ENCODE results near the gene RALGAPA1. TPM values are rescaled to one million over a fixed set of nuclear protein-coding genes. Genes with fewer than 3 reads are reported as not detected.

RALGAPA1 gene
- total and polyA plus RNA-seq, 4 donors: 4.6 to 38.7 (median 13.4) TPM

DNA sequence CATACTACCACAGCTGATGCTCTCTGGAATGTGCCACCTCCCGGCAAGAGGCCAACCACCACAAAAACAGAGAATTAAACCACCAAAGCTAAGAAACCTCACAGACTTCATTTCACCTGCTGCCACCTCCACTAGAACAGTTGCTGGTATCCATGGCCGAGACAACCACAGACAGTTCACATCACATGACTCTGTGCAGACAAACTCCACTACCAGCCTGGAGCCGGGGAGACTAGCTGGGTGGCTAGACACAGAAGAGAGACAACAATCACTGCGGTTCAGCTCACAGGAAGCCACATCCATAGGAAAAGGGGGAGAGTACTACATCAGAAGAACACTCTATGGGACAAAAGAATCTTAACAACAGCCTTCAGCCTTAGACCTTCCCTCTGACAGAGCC is 78.2 kb downstream of the RALGAPA1 start:
- Histone ChIP-seq H3K36me3 (ENCODE audit: control insufficient read depth in 4 of 4, insufficient read depth in 3 of 4, low read depth in 1 of 4, low read length in 3 of 4) (peaks cover 1 to 6% (median 3%) of the 10 kb centered on the region in 4 donors), H3K9me3 (ENCODE audit: control insufficient read depth in 4 of 4, low read length in 3 of 4) (no peaks in the 10 kb centered on the region), H3K27ac (ENCODE audit: low read depth in 1 of 2, low read length in 2 of 2) (no peak overlapping the region), H3K4me1 (ENCODE audit: control insufficient read depth in 4 of 4, insufficient read depth in 4 of 4, low read length in 3 of 4) (no peaks in the 10 kb centered on the region), H3K27me3 (ENCODE audit: control insufficient read depth in 4 of 4, insufficient read depth in 4 of 4, low read length in 3 of 4) (no peaks in the 10 kb centered on the region), H3K9ac (ENCODE audit: low read depth in 1 of 2, low read length in 2 of 2) (no peak overlapping the region), H3K4me3 (ENCODE audit: low read depth in 1 of 3, low read length in 3 of 3) (no peak overlapping the region)
- DNase-seq (ENCODE audit: low spot score): no peak
- TF ChIP-seq GABPA (IDR thresholded peaks at IDR 0.05 in 1 of 2, conservative IDR thresholded peaks at IDR 0.05 in 1 of 2): no peak
- TF ChIP-seq, protein P1, sequence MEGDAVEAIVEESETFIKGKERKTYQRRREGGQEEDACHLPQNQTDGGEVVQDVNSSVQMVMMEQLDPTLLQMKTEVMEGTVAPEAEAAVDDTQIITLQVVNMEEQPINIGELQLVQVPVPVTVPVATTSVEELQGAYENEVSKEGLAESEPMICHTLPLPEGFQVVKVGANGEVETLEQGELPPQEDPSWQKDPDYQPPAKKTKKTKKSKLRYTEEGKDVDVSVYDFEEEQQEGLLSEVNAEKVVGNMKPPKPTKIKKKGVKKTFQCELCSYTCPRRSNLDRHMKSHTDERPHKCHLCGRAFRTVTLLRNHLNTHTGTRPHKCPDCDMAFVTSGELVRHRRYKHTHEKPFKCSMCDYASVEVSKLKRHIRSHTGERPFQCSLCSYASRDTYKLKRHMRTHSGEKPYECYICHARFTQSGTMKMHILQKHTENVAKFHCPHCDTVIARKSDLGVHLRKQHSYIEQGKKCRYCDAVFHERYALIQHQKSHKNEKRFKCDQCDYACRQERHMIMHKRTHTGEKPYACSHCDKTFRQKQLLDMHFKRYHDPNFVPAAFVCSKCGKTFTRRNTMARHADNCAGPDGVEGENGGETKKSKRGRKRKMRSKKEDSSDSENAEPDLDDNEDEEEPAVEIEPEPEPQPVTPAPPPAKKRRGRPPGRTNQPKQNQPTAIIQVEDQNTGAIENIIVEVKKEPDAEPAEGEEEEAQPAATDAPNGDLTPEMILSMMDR (IDR thresholded peaks at IDR 0.05; ENCODE audit: low read depth, low read length, missing input control): no peak
- TF ChIP-seq HNF4A (conservative IDR thresholded peaks at IDR 0.05): no peak
- no peak for TF ChIP-seq JUND (IDR thresholded peaks at IDR 0.05)
- TF ChIP-seq, protein P2, sequence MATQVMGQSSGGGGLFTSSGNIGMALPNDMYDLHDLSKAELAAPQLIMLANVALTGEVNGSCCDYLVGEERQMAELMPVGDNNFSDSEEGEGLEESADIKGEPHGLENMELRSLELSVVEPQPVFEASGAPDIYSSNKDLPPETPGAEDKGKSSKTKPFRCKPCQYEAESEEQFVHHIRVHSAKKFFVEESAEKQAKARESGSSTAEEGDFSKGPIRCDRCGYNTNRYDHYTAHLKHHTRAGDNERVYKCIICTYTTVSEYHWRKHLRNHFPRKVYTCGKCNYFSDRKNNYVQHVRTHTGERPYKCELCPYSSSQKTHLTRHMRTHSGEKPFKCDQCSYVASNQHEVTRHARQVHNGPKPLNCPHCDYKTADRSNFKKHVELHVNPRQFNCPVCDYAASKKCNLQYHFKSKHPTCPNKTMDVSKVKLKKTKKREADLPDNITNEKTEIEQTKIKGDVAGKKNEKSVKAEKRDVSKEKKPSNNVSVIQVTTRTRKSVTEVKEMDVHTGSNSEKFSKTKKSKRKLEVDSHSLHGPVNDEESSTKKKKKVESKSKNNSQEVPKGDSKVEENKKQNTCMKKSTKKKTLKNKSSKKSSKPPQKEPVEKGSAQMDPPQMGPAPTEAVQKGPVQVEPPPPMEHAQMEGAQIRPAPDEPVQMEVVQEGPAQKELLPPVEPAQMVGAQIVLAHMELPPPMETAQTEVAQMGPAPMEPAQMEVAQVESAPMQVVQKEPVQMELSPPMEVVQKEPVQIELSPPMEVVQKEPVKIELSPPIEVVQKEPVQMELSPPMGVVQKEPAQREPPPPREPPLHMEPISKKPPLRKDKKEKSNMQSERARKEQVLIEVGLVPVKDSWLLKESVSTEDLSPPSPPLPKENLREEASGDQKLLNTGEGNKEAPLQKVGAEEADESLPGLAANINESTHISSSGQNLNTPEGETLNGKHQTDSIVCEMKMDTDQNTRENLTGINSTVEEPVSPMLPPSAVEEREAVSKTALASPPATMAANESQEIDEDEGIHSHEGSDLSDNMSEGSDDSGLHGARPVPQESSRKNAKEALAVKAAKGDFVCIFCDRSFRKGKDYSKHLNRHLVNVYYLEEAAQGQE (IDR thresholded peaks at IDR 0.05): no peak
- no peak for TF ChIP-seq YY1 (IDR thresholded peaks at IDR 0.05)
- TF ChIP-seq, protein P3, sequence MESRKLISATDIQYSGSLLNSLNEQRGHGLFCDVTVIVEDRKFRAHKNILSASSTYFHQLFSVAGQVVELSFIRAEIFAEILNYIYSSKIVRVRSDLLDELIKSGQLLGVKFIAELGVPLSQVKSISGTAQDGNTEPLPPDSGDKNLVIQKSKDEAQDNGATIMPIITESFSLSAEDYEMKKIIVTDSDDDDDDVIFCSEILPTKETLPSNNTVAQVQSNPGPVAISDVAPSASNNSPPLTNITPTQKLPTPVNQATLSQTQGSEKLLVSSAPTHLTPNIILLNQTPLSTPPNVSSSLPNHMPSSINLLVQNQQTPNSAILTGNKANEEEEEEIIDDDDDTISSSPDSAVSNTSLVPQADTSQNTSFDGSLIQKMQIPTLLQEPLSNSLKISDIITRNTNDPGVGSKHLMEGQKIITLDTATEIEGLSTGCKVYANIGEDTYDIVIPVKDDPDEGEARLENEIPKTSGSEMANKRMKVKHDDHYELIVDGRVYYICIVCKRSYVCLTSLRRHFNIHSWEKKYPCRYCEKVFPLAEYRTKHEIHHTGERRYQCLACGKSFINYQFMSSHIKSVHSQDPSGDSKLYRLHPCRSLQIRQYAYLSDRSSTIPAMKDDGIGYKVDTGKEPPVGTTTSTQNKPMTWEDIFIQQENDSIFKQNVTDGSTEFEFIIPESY (IDR thresholded peaks at IDR 0.05): no peak
- TF ChIP-seq NR2F2 (IDR thresholded peaks at IDR 0.05): no peak
- no peak for TF ChIP-seq SP1 (IDR thresholded peaks at IDR 0.05)
- TF ChIP-seq TAF1 (conservative IDR thresholded peaks at IDR 0.05): no peak
- TF ChIP-seq RAD21 (IDR thresholded peaks at IDR 0.05): no peak
- TF ChIP-seq FOXA1 (IDR thresholded peaks at IDR 0.05): no peak
- TF ChIP-seq, protein P4, sequence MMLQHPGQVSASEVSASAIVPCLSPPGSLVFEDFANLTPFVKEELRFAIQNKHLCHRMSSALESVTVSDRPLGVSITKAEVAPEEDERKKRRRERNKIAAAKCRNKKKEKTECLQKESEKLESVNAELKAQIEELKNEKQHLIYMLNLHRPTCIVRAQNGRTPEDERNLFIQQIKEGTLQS (IDR thresholded peaks at IDR 0.05): no peak
- no peak for TF ChIP-seq EGR1 (IDR thresholded peaks at IDR 0.05; ENCODE audit: low read depth in 2 of 2)
- TF ChIP-seq, protein P5, sequence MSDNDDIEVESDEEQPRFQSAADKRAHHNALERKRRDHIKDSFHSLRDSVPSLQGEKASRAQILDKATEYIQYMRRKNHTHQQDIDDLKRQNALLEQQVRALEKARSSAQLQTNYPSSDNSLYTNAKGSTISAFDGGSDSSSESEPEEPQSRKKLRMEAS (IDR thresholded peaks at IDR 0.05): no peak
- TF ChIP-seq FOXA2 (IDR thresholded peaks at IDR 0.05): no peak
- no peak for TF ChIP-seq RXRA (IDR thresholded peaks at IDR 0.05)
- TF ChIP-seq HNF4G (IDR thresholded peaks at IDR 0.05): no peak
- WGBS: 98% methylated on average over 4 of the region's 4 CpGs
